Fibroblast of the aortic adventitia (primary cell): ENCODE results near the gene SPATA33. TPM values are rescaled to one million over a fixed set of nuclear protein-coding genes. Genes with fewer than 3 reads are reported as not detected.

Experiments
- DNase-seq: peaks from one replicate; pipeline ENCODE4 v3.0.0-alpha.2; 2010; ENCODE audit warnings: low read depth
- H3K4me3 ChIP-seq: 2 replicates; pipeline ENCODE4 v1.5.1; 2011; ENCODE audit warnings: low read depth, mild to moderate bottlenecking, control low read depth, low read length, moderate library complexity
- total RNA-seq: library from RNA; depleted of rRNA; stranded (reverse); fragments of >200 nt; gene quantifications from 2 replicates; pipeline ENCODE4 v1.2.3, GENCODE V29; 2012; ENCODE audit warnings: low replicate concordance
- TF ChIP-seq, protein P1 (sequence below): IDR thresholded peaks from 2 replicates; pipeline ENCODE4 v1.5.1; 2011; ENCODE audit warnings: mild to moderate bottlenecking, low read length, control low read depth, inconsistent platforms; ENCODE audit not compliant: insufficient read depth

Gene SPATA33
- total RNA-seq, 1 donor: 6.1 TPM

DNA sequence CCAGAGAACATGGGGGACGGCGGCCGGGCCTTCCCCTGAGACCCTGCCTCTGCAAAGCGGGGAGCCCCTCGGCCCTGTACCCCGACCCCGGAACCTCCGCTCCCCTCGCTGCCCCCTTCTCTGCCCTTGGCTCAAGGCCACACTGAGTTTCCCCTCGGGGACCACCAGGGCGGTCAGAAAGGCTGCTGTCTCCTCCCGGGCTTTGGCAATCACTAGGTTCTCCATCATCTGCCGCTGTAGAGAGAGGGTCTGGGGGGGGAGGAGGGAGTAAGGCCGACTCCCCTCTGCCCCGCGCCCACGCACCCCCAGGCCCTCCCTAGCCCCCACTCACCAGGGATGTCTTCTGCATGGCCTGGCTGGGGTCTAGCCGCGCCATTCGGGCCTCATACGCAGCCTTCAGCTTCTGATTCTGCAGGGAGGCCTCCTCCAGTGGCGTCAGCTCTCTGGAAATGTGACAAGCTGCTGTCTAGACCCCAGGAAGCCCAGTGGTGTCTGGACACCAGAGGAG is 54.7 kb downstream of the SPATA33 start:
- TF ChIP-seq, protein P1, sequence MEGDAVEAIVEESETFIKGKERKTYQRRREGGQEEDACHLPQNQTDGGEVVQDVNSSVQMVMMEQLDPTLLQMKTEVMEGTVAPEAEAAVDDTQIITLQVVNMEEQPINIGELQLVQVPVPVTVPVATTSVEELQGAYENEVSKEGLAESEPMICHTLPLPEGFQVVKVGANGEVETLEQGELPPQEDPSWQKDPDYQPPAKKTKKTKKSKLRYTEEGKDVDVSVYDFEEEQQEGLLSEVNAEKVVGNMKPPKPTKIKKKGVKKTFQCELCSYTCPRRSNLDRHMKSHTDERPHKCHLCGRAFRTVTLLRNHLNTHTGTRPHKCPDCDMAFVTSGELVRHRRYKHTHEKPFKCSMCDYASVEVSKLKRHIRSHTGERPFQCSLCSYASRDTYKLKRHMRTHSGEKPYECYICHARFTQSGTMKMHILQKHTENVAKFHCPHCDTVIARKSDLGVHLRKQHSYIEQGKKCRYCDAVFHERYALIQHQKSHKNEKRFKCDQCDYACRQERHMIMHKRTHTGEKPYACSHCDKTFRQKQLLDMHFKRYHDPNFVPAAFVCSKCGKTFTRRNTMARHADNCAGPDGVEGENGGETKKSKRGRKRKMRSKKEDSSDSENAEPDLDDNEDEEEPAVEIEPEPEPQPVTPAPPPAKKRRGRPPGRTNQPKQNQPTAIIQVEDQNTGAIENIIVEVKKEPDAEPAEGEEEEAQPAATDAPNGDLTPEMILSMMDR: no peak
- no peak for DNase-seq
- peak overlapping the region; percentile 58 for H3K4me3 ChIP-seq

DNA sequence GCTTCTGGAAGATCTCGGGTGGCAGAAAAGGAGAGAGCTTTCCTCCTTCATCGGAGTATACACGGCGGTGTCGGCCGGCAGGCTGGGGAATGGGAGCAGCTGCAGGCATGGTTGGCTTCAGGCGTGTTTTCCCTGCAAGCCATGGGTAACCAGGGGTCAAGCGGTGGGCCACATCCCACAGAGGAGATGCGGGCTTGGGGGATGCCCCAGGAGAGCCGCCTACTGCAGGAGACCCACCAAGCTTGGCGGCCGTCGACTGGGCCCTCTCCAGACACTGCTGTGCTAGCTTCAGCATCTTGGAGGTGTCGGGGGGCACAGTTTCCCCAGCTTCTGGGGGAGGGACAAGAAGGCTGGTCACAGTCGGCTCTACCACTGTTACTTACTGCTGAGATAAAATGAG is 58.9 kb downstream of the SPATA33 start:
- TF ChIP-seq, protein P1: no peak
- DNase-seq: no peak
- H3K4me3 ChIP-seq: no peak overlapping the region

DNA sequence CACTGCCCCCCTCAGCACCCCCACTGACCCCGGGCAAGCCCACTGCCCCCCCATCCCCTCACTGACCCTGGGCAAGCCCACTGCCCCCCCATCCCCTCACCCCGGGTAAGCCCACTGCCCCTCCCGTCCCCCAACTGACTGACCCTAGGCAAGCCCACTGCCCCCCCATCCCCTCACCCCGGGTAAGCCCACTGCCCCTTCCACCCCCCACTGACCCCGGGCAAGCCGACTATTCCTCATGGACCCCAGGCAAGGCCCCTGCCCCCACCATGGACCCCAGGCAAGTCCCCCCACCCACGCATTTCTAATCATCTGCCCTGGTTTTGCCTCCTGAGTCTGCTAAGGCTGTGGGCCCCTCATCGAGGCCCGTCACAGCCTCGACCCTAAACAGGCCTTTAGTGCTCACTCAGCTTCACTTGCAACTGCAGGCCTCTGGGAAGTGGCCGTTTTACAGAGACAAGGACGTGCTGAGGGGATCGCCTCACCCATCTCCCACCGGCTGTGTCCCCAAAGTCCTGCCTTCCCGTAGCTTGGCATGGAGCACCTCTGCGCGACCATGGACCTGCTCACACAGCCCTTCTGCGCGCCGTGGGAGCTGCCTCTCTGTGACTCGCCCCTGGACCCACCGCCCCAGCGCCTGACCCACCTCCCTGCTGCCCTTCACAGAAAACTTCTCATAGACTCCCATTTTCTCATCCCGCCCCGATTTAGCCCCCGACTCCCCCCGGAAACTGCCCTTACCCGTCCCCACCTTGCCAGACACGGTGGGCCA is 59.5 kb downstream of the SPATA33 start:
- TF ChIP-seq, protein P1: no peak

DNA sequence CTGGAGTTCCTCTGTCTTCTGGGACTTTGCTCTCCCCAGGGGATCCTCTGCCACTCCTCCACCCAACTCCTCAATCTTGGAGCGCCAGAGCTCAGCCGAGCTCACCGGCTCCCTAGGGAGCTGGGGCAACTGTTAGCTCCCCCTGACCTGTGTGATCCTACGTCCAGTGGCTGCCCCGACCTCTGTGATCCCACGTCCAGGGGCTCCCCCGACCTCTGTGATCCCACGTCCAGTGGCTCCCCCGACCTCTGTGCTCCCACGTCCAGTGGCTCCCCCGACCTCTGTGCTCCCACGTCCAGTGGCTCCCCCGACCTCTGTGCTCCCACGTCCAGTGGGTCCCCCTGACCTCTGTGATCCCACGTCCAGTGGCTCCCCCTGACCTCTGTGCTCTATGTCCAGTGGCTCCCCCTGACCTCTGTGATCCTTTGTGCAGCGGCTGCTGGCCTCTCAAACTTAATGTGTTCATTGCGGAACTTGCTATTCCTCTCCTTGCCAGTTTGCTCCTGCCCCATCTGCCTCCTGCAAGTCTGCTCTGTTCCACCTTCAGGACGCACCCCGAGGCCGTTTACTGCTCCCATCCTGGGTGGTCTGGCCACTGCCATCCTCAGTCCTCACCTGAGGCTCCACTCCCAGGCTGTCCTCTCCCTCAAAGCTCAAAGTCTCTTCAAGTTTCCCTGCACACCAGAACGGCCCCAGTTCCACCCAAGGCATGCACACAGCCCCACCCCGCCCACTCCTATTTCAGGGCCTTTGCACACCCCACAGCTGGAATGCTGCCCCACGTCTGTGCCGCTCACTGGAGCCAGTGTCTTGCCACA is 60.3 kb downstream of the SPATA33 start:
- TF ChIP-seq, protein P1: no peak
- no peak for DNase-seq
- no peak overlapping the region for H3K4me3 ChIP-seq

More for the DNA sequence above, 59.5 kb downstream of the SPATA33 start:
- no peak for DNase-seq
- no peak overlapping the region for H3K4me3 ChIP-seq

Other genes starting within 250 kb of the SPATA33 start
- 66.4 and 78.9 TPM in 2 replicates for gene ANKRD11, start 167.3 kb upstream of the SPATA33 start, total RNA-seq
- 78.1 and 98.7 TPM in 2 replicates for gene SPG7, start 149.4 kb upstream of the SPATA33 start, total RNA-seq
- gene RPL13, start 97.2 kb upstream of the SPATA33 start, total RNA-seq: 3,215 and 3,366 TPM in 2 replicates
- 0.65 and 13.1 TPM in 2 replicates for gene CPNE7, start 82.1 kb upstream of the SPATA33 start, total RNA-seq
- not detected in 2 replicates for gene DPEP1, start 44.2 kb upstream of the SPATA33 start, total RNA-seq
- gene CHMP1A, start 128 bp upstream of the SPATA33 start, total RNA-seq: 80.0 and 81.3 TPM in 2 replicates
- 32.9 and 43.0 TPM in 2 replicates for gene CDK10, start 28.9 kb downstream of the SPATA33 start, total RNA-seq
- gene SPATA2L, start 43.9 kb downstream of the SPATA33 start, total RNA-seq: 10.1 and 22.7 TPM in 2 replicates
- 8.6 and 11.3 TPM in 2 replicates for gene VPS9D1, start 63.1 kb downstream of the SPATA33 start, total RNA-seq
- 10.4 and 11.4 TPM in 2 replicates for gene ZNF276, start 63.7 kb downstream of the SPATA33 start, total RNA-seq
- gene FANCA, start 158.8 kb downstream of the SPATA33 start, total RNA-seq: 0.90 and 27.0 TPM in 2 replicates
- 2.5 and 7.1 TPM in 2 replicates for gene SPIRE2, start 170.6 kb downstream of the SPATA33 start, total RNA-seq
- gene TCF25, start 215.8 kb downstream of the SPATA33 start, total RNA-seq: 163 and 417 TPM in 2 replicates